Tibial artery (tissue), 4 donors: ENCODE measurements around the gene BCAR3.

ENCODE experiments used
- DNase-seq, 2 donors: peaks; one replicate each; pipeline ENCODE4 v3.0.0-alpha.2; 2019
- H3K27ac ChIP-seq, 2 donors: fragments of 200-600 bp; sonication (generic) in 1 of 2; 1 replicate in 1 of 2; 2 replicates in 1 of 2; pipeline ENCODE4 v1.5.1; 2018 to 2019; ENCODE audit warnings: mild to moderate bottlenecking in 1 of 2
- H3K27me3 ChIP-seq, 2 donors: fragments of 200-600 bp; sonication (generic) in 1 of 2; one replicate each; pipeline versions ENCODE4 v1.5.1 to v1.6.0; 2016 to 2019
- H3K36me3 ChIP-seq, 3 donors: fragments of 200-600 bp; sonication (generic) in 2 of 3; one replicate each; pipeline ENCODE4 v1.5.1; 2016 to 2019; ENCODE audit warnings: mild to moderate bottlenecking in 2 of 3
- H3K4me1 ChIP-seq, 4 donors: fragments of 200-600 bp; sonication (generic) in 2 of 4; 1 replicate in 3 of 4; 2 replicates in 1 of 4; pipeline ENCODE4 v1.5.1; 2016 to 2019
- H3K4me3 ChIP-seq, 2 donors: fragments of 200-600 bp; sonication (generic) in 1 of 2; 1 replicate in 1 of 2; 2 replicates in 1 of 2; pipeline ENCODE4 v1.5.1; 2018 to 2019; ENCODE audit warnings: mild to moderate bottlenecking in 2 of 2
- H3K9me3 ChIP-seq, 3 donors: fragments of 200-600 bp; sonication (generic) in 1 of 3; one replicate each; pipeline ENCODE4 v1.5.1; 2016 to 2019
- intact Hi-C: fragments of 100-400 bp; cut with DNase I; formaldehyde crosslinking; loops from one replicate; pipeline ENCODE4 v1.15.0; 2023; ENCODE audit warnings: low total_unique reads
- TF ChIP-seq, protein P1 (sequence below), 2 experiments: fragments of 200-600 bp in 1 of 2; fragments of 450-650 bp in 1 of 2; IDR thresholded peaks; one replicate each; pipeline ENCODE4 v1.5.1; 2017 to 2019; ENCODE audit warnings: antibody characterized with exemption in 2 of 2, mild to moderate bottlenecking in 1 of 2, moderate library complexity in 1 of 2

Gene BCAR3

DNA sequence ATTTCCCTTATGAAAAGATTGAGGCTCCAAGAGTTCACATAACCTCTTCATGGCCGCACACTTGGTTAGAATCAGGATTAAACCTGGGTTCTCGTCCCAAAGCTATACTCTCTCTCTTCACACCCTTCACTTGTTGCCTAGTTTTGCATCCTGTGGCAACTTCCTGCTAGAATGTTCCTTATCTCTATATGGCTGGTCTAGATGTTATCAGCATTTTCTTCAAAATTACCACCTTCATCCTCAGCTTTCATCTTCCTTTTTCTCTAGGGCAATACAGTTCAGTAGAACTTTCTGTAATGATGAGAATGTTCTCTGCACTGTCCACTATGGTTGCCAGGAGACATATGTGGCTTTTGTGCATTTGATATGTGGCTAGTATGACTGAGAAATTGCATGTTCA, 31.1 kb upstream of the BCAR3 start:
- H3K36me3 ChIP-seq, result no peaks in the 10 kb centered on the region
- no peak for DNase-seq
- peaks cover 0 to 36% (median 17%) of the 10 kb centered on the region in 4 donors for H3K4me1 ChIP-seq
- H3K27ac ChIP-seq, result no peak overlapping the region
- no peaks in the 10 kb centered on the region for H3K27me3 ChIP-seq
- TF ChIP-seq, protein P1, sequence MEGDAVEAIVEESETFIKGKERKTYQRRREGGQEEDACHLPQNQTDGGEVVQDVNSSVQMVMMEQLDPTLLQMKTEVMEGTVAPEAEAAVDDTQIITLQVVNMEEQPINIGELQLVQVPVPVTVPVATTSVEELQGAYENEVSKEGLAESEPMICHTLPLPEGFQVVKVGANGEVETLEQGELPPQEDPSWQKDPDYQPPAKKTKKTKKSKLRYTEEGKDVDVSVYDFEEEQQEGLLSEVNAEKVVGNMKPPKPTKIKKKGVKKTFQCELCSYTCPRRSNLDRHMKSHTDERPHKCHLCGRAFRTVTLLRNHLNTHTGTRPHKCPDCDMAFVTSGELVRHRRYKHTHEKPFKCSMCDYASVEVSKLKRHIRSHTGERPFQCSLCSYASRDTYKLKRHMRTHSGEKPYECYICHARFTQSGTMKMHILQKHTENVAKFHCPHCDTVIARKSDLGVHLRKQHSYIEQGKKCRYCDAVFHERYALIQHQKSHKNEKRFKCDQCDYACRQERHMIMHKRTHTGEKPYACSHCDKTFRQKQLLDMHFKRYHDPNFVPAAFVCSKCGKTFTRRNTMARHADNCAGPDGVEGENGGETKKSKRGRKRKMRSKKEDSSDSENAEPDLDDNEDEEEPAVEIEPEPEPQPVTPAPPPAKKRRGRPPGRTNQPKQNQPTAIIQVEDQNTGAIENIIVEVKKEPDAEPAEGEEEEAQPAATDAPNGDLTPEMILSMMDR (IDR thresholded peaks at IDR 0.05), result no peak
- H3K9me3 ChIP-seq, result no peaks in the 10 kb centered on the region
- no peak overlapping the region for H3K4me3 ChIP-seq
- intact Hi-C loops, result no loop called here

DNA sequence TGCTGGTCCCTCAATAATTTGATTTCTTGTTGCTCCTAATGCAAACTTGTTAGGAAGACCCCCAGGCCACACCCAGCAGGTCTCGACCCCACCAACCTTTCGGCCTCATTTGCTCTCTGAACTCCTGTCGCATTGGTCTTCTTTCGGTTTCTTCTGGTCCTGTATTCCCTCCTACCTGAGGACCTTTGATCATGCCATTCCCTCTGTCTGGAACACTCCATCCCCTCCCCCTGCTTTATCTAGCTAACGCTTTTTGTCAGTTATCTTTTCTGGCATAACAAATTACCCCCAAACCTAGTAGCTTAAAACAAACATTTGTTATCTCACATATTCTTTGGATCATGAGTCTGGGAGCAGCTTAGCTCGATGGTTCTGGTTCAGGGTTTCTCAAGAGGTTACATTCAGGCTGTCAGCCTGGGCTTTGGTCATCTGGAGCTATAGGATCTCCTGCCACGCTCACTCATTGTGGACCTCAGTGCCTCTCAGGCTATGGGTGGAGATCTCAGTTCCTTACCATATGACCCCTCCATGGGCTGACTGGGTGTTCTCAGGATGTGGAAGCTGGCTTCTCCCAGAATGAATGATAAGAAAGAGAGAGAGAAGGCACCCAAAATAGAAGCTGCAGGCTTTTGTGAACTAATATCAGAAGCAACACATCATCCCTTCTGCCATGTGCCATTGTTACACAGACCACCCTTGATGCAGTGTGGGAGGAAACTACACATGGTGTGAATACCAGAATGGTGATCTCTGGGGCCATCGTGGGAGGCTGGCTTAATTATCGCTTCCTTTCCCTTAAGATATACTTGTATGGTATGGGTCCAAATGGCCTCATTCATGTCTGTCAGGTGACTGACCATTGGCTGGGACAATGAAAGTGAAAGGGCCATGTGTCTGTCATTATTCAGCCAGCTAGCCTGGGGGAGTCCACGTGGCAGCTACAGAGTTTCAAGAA, 29.1 kb upstream of the BCAR3 start:
- Histone ChIP-seq H3K36me3 (no peaks in the 10 kb centered on the region), H3K27ac (no peak overlapping the region), H3K9me3 (no peaks in the 10 kb centered on the region), H3K4me1 (peaks cover 0 to 28% (median 11%) of the 10 kb centered on the region in 4 donors), H3K27me3 (no peaks in the 10 kb centered on the region), H3K4me3 (no peak overlapping the region)
- TF ChIP-seq, protein P1 (IDR thresholded peaks at IDR 0.05), result no peak
- intact Hi-C loops, result no loop called here
- no peak for DNase-seq

DNA sequence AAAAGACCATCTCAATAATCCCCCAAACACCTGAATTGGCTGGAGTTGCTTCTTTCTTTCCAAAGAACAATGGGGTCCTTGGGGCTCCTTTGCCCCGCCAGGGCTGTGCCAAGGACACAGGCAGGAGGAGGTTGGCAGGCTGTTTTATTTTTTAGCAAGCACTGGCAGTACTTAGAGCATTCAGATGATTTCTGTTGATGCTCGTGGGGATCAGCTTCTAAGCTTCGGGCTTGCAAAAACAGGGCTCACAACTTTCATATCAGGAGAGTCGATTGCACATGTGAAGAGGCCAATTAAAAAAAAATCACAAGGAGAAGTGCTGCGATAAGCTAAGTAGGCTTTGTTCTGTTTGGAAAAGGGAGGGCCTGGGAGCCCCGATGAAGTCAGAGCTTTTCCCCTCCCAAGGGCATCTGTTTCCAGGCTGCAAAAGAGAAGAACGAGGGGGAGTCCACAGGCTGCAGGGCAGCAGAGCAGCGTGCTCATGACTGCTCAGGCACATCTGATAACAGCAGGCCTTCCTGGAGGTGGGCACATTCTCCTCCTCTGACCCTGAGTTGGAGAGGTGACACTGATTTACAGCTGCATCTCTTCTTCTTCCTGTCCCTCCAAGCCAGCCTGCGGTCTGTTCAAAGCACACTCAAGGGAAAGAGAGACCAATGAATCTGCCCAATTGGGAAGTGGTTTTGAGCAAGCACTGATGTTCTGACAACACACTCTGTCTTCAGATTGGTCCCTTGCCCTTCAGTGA, 27.3 kb upstream of the BCAR3 start:
- TF ChIP-seq, protein P1 (IDR thresholded peaks at IDR 0.05), result no peak
- Histone ChIP-seq H3K27me3 (no peaks in the 10 kb centered on the region), H3K4me1 (peaks cover 0 to 18% (median 4%) of the 10 kb centered on the region in 4 donors), H3K4me3 (no peak overlapping the region), H3K36me3 (no peaks in the 10 kb centered on the region), H3K9me3 (no peaks in the 10 kb centered on the region), H3K27ac (peak overlapping the region; percentile 5 to 13)
- no peak for DNase-seq
- intact Hi-C loops, result no loop called here

DNA sequence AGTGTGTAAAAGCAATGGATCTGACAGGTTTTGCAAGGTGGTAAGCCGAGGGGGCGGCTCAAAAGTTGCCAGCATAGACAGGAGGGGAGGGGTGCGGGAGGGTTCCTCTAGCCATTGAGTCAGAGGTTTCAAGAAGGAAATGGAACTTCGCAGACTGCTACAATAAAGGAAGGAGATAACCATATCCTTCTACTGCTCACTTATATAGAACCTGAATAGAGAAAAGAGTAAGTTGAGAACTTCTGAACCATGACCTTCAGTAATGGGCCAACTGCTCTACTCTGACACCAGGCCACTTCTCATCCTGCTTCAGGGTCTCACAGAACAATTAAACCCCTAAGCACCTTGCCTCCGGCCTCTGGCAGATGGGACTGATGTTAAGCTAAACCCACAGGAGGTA, 26.3 kb upstream of the BCAR3 start:
- no peaks in the 10 kb centered on the region for H3K9me3 ChIP-seq
- H3K4me3 ChIP-seq, result no peak overlapping the region
- intact Hi-C loops, result no loop called here
- H3K4me1 ChIP-seq, result peaks cover 0 to 18% (median 5%) of the 10 kb centered on the region in 4 donors
- H3K27ac ChIP-seq, result no peak overlapping the region
- H3K36me3 ChIP-seq, result no peaks in the 10 kb centered on the region
- no peak for DNase-seq
- TF ChIP-seq, protein P1 (IDR thresholded peaks at IDR 0.05), result no peak
- no peaks in the 10 kb centered on the region for H3K27me3 ChIP-seq

DNA sequence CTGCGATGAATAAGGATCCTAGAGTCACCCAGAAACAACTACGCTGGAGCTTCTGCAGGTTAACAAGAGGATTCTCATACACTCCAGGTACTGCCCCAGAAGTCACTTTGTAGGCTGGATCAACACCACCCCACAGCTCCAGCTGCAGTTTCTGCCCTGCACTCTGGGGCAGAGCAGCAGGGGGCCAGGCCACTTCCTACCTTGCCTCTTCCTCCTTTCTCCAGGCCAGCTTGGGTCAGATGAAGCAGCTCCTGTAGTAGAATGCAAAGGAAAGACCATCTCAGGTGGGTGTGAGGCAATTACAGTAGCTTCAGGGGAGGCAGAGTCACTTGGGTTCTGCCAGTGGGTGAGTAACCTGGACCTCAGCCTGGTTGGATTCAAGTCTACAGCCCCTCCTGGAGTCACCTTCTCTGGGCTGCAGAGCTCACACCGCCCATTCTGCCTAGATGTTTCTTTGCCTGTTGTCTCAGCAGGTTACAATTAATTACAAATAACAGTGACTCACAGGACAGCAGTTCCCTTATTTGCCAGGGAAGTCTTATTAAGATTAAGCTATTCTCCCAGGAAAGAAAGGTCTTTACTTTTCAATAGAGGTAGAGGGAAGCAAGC, 24.4 kb upstream of the BCAR3 start:
- no peak overlapping the region for H3K4me3 ChIP-seq
- H3K36me3 ChIP-seq, result no peaks in the 10 kb centered on the region
- intact Hi-C loops, result no loop called here
- H3K27ac ChIP-seq, result no peak overlapping the region
- no peaks in the 10 kb centered on the region for H3K9me3 ChIP-seq
- peaks cover 0 to 34% (median 17%) of the 10 kb centered on the region in 4 donors for H3K4me1 ChIP-seq
- no peak for DNase-seq
- TF ChIP-seq, protein P1 (IDR thresholded peaks at IDR 0.05), result no peak
- H3K27me3 ChIP-seq, result no peaks in the 10 kb centered on the region
